ENCODE data around the gene C1QTNF9.
"Not testable (repeated sequence)": the region's sequence is repeated elsewhere in the genome, so short reads cannot be mapped to it uniquely, and the experiment has no call there.

The C1QTNF9 gene

DNA sequence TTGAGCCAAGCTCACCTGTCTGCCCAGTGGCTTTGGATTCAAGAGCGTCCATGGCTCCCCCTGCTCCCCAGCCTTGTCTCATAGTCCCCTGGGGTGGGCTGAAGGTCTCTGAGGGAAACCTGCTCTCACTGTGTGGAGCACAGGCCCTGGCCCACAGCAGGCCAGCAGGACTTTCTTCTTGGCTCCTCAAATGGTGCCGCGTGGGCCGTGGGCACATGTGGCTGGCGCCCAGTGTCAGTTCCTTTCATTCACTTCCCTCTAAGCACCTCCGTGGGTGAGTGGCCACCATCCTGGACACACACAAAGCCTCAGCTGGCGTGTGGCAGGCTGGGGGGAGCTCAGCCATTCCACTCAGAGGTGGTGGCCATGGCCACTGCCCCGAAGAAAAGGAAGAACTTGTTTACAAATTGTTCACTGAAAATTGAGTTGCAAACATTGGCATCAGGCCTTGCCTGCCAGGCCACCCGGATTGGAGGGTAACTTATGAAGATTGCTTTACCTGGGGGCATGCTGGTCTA, 53.1 kb downstream of the C1QTNF9 start:
- no peak for DNase-seq (ENCODE audit: low read depth)

GRCh38 chr13:24365191-24365590, 55.8 kb downstream of the C1QTNF9 start:
- no peak for DNase-seq (ENCODE audit: low read depth)

DNA sequence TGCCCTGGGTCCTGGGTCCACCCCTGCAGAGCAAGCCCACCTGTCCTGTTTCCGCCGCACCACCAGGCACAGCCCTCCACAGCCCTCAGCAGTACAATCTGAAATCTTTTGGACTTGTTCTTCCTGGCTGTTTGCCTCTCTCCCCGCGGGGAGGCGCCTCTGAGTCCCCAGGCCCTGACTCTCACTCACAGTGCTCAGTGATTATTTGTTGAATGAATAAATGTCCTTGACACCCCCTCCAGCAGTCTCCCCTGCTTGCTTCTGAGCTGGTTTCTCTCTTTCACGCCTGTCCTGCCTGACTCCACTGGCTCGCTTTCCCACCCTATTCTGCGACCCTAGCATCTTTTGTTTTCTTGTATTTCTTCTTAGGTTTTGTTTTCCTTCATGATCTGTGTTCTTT, 56.9 kb downstream of the C1QTNF9 start:
- not testable (repeated sequence) for DNase-seq (ENCODE audit: low read depth)

DNA sequence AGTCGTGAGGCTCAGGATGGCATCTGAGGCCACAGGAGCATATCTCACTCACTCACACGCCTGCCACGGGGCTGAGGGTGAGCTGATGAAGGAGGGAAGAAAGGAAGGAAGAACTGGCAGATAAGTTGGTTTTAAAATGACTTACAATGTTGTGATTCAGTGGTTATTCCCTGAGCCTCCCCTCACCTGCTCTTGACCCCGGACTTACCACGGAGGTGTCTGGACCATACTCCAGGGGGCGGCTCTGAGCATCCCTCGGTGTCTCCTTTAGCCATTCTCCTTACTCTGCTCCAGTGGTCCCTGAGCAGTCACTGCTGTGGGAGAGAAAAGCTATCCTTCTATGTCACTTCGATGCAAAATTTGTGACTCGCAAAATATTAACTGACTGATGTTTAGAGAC, 61.9 kb downstream of the C1QTNF9 start:
- DNase-seq (ENCODE audit: low read depth), result not testable (repeated sequence)
